ENCODE results near the gene RFK.

DNA sequence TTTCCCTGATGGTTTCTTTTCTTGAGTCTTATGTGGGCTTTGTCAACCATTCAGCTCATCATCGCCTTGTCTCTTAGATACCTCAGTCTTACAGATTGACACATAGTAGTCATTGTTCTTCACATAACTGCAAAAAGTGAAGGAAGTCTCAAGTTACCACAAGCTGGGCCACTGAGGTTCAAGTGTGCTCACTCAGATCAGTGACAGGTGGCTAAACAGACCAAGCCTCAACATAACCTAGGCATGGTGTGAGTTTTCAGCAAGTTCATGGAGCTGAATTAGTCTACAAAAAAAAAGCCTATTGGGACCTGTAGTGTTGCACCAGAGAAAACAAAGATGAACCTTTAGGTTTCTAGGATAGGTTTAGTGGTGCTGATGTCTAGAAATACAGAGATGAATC, 58.2 kb downstream of the RFK start:
- TF ChIP-seq, protein P1, sequence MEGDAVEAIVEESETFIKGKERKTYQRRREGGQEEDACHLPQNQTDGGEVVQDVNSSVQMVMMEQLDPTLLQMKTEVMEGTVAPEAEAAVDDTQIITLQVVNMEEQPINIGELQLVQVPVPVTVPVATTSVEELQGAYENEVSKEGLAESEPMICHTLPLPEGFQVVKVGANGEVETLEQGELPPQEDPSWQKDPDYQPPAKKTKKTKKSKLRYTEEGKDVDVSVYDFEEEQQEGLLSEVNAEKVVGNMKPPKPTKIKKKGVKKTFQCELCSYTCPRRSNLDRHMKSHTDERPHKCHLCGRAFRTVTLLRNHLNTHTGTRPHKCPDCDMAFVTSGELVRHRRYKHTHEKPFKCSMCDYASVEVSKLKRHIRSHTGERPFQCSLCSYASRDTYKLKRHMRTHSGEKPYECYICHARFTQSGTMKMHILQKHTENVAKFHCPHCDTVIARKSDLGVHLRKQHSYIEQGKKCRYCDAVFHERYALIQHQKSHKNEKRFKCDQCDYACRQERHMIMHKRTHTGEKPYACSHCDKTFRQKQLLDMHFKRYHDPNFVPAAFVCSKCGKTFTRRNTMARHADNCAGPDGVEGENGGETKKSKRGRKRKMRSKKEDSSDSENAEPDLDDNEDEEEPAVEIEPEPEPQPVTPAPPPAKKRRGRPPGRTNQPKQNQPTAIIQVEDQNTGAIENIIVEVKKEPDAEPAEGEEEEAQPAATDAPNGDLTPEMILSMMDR (IDR thresholded peaks at IDR 0.05): no peak
- TF ChIP-seq POLR2A (IDR thresholded peaks at IDR 0.05): no peak
- no peak for TF ChIP-seq POLR2AphosphoS5 (IDR thresholded peaks at IDR 0.05)
- no peak for TF ChIP-seq EP300 (IDR thresholded peaks at IDR 0.05)

Data from sigmoid colon (tissue), 4 donors.